Measurements from ENCODE around the gene RPL36.

DNA sequence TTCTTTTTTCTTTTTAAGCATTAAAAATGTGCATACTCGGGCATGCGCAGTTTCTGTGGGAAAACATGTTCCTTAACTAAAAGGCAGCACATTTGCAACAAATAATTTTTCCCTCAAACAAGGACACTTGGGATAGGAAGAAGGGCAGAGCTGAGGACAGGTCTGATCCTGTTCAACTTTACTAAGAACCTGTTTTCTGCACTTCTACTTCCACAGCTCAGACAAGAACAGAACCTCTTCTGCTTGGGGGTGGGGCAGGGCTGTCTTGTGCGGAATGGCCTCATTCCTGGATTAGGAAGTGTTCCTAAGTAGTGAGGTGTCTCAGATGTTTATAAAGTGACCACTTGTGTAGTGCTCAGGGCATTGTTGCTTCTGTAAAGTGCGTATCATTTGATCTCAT is 48.9 kb upstream of the RPL36 start:
- TF ChIP-seq POLR2AphosphoS5 (IDR thresholded peaks at IDR 0.05; ENCODE audit: borderline replicate concordance, low read depth, low read length) (no peak), EZH2 (IDR thresholded peaks at IDR 0.05) (no peak)

All from SK-N-MC (cell line).